GM12801 (cell line): ENCODE data around the gene PDE10A.

Source experiments
- CTCF ChIP-seq: IDR thresholded peaks from one replicate; pipeline ENCODE4 v1.5.1; 2011; ENCODE audit warnings: control low read depth; ENCODE audit not compliant: insufficient read length; ENCODE audit errors: extremely low read depth

The PDE10A gene

DNA sequence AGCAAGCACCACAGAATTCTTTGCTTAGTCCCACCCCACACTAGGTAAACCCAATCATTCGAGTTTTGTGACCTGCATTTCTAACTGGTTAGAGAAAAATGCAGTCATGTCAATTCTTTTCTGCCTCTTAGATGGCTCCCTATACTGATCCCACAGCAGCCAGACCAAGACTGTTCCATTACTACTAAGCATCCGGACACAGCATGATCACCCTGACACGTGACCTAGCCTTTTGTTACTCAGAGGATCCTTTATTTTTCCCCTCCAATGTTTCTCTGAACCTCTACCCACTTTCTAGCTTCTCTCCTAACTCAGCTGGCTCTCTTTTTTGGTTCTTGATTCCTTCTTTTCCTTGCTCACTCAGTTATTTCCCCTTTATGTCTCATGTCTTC, 87.9 kb downstream of the PDE10A start:
- TF ChIP-seq CTCF: no peak

- TF ChIP-seq CTCF: no peak
Measured at GRCh38 chr6:165574220-165575157, 88.6 kb downstream of the PDE10A start.

DNA sequence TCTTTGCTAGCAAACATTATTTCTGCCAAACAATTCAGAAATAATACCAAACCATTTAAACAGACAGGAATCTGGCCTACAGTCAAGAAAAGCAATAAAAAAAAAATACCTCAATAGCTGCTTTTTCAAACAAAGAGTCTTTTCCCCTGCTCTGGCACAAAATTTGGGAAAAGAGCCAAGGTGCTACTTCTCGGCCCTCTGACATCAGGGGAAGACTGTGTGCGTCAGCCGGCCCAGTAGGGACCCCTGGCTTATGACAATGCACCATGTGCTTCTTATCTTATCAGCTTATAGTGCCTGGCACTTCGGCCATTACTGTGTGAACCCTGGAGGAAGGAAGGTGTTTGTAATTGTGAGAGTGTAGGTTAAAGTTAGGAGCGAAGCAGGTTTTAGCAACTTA, 89.4 kb downstream of the PDE10A start:
- no peak for TF ChIP-seq CTCF

- TF ChIP-seq CTCF: no peak
Measured at GRCh38 chr6:165571721-165572132, 91.3 kb downstream of the PDE10A start.

- no peak for TF ChIP-seq CTCF
Measured at GRCh38 chr6:165571068-165571682, 91.9 kb downstream of the PDE10A start.

DNA sequence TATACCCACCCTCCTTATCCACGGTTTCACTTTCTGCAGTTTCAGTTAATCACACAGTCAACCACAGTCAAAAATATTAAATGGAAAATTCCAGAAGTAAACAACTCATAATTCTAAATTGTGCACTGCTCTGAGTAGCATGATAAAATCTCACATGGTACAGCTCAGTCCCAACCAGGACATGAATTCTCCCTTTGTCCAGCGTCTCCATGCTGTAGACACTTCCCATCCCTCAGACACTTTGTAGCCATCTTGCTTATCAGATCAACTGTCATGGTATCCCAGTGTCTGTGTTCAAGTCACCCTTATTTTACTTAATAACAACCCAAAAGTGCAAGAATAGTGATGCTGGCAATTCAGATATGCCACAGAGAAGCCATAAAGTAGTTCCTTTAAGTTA, 94.7 kb downstream of the PDE10A start:
- TF ChIP-seq CTCF: no peak

DNA sequence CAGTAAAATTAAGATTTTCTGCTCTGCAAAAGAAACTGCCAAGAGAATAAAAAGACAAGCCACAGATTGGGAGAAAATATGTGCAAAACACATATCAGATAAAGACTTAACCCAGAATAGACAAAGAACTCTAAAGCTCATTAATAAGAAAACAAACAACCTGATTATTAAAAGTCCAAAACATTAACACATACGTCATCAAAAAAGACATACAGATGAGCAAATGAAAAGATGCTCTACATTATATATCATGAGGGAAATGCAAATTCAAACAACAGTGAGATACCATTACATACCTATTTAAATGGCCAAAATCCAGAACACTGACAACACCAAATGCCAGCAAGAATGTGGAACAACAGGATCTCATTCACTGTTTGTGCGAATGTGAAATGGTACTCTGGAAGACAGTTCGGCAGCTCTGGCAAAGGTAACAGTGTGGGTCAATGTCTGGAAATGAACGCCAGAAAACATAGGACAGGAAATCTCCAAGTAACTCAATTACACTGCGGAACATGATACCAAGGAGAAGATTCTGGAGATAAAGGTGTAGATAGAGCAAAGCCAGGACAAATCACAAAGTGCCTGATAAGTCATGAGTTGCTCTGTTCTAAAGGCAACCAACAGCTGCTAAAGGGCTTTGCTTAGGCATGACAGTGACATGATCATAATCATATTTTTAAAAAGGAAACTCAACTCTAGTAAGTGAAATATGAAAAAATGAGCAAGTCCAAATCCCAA, 96.8 kb downstream of the PDE10A start:
- no peak for TF ChIP-seq CTCF
